Tongue (tissue), 2 donors: ENCODE data around the gene KDM4D. TPM values are rescaled to one million over a fixed set of nuclear protein-coding genes. Genes with fewer than 3 reads are reported as not detected.
A peak's percentile ranks its signal among the peaks of the same experiment; 100 is the strongest.
"Not testable (repeated sequence)": the region's sequence is repeated elsewhere in the genome, so short reads cannot be mapped to it uniquely, and the experiment has no call there.

Experiments
- DNase-seq: peaks from one replicate; pipeline ENCODE4 v3.0.0-alpha.2; 2015
- total RNA-seq: library from RNA; depleted of rRNA; stranded (reverse); fragments of >200 nt; gene quantifications from one replicate; pipeline ENCODE4 v1.2.3, GENCODE V29; 2014

Gene KDM4D
- total RNA-seq, 1 donor from 2014 or later = 0.62 TPM

- peak; percentile 54 for DNase-seq
These were observed 15.3 kb upstream of the KDM4D start for GRCh38 chr11:94958121-94958696.

GRCh38 chr11:94959179-94959578, 14.3 kb upstream of the KDM4D start:
- DNase-seq = no peak

DNA sequence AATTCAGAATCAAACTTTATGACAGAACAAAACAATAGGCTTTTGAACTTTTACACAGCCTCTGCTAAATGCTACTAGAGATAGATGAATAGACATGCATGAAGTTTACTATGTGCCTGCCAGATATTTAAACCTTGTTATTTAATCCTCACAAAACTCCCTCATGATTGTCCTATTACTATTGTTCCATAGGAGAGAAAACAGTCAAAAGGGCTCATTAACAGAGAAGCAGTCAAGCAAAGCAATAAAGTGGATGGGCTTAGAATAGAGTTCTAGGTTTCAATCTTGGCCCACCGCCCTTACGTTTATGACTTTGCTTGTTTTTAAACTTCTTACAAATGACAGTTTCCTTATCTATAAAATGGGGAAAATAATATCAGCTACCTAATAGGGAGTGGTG, 13.0 kb upstream of the KDM4D start:
- DNase-seq = no peak

DNA sequence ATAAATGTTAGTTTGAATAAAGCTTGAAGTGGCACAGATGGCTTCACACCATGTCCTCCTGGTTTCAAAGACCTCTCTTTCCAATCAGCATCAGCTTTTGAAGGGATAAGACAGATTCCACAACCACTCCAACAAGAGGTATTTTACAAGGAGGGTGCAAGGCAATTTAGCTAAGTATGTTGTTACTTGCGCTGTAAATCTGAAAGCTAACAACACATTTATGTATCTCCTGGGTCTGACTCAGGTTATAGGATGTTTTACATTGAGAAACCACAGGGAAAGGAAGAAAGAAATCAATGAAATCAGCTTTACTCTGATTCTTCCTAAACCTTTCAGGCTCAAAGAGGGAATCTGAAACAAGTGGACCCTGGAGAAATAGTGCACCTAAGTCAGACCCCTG, 12.3 kb upstream of the KDM4D start:
- DNase-seq = no peak

GRCh38 chr11:94964934-94965333, 8.6 kb upstream of the KDM4D start:
- DNase-seq = no peak

DNA sequence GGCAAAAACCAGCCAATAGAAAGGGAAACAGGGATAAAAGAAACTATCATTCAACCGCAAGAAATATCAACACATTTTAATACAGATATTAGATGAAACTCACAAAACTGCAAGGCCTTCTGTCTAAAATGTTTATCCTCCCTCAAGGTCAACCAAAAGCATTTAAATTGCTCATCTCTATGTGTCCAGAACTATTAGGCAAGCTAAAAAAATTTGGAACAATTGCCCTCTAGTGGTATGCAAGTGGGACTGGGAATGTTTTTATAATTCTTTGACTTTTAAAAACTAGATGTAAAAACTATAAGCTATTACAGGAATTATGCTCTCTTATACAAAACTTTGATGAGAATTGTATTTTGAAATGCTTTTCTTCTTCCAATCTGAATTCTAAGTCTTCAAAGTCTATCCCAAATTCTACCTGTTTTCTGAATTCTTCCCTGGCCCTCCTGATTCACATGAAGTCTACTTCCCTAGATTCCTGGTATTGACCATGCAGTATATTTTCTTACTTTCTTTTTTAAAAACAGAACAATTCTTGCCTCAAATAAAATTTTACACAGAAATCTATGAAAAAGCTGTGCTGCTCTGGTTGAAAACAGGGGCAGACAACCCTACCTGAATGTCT, 5.1 kb upstream of the KDM4D start:
- DNase-seq = peak; percentile 37

- no peak for DNase-seq
These were observed 810 bp upstream of the KDM4D start for GRCh38 chr11:94972700-94973098.

DNA sequence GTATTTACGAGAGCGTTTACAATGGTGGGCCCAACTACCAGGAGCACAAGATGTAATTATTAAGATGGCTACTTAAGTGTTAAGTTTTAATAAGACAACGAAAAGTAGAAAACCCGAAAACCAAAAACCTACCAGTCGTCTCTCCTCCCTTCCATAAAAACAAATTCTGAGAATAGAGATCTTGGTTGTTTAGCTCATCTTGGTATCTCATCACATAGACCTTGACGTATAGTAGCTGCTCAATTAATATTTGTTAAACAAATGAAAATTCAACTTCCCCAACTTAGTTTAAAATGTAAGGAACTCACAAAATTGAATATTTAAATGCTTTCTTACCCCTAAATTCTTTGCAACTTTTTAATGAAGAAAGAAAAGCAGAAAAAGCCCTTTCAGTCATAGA, 669 bp downstream of the KDM4D start:
- DNase-seq = peak; percentile 2

DNA sequence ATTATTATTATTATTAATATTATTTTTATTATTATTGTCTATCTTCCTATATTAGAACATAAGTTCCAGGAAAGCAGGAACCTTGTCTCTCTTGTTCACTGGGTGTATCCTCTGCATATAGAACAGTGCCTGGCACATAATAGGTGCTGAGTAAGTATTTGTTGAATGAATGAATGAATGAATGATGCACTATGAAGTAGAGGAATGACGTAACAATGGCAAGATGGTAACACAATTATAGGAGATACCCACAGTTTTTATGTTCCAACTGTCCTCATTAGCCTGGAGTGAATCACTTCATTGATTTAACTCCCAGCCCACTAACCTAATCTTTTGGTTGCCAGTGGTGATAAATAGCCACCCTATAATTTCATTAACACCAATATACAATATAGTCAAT, 2.1 kb downstream of the KDM4D start:
- DNase-seq = no peak

DNA sequence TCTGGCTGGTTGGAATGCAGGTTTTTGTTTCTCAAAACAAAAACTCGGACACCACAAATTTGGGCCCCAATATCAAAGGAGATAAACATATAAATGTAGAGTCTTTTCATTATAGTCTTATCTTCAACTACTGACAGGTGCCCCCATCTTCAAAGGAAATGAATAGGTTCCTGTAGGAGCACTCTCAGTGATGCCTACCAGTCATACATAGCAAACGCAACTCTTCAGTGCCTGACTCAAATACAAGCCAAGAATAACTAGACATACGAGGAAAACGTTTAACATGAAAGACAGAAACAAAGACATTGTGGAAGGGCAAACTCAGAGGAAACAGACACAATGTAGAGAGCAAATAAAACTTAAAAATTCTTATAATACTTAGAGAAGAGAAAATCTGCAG, 13.9 kb downstream of the KDM4D start:
- DNase-seq = no peak

DNA sequence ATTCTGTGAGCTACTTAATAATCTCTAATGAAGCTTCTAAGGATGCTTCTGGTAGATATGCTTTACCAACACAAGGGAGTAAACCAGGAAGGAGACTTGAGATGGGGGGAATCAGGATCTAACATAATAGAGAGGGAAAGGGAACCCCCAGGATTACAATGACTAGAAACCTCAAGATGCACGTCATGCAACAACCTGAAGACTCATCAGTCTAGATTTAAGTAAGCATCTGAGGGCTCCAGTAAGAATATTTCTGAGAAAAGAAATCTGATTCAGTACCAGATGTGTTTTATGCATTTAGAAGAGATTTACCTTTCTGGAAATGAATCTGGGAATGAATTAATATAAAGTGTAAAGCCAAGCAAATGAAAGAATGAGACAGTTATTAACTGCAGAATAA, 15.2 kb downstream of the KDM4D start:
- no peak for DNase-seq

DNA sequence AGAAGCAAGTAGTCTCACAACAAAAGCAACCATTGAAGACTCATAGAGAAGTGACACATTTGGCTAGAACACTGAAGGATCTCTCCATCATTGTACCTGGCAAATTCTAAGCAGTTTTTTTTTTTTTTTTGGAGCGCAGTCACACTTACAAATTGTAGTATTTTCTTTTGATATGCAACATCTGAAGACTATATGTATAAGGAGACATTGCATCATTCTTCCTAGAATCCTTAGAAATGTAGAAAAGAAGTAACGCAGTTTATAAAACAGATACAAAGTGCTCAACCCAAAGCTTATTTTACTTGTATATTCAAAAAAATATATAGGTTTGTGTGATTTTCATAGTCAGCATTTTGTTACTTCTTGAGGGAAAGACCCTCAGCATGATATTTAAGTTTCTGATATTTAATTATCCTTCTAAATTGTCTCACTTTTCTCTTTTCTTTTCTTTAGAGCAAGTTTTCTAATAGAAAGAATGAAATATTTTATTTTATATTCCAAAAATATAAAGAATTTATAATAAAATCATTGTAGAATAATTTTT, 20.0 kb downstream of the KDM4D start:
- DNase-seq = no peak

GRCh38 chr11:94997437-94997836, 23.9 kb downstream of the KDM4D start:
- no peak for DNase-seq

- no peak for DNase-seq
These were observed 24.8 kb downstream of the KDM4D start for GRCh38 chr11:94998285-94998684.

- no peak for DNase-seq
These were observed 30.2 kb downstream of the KDM4D start for GRCh38 chr11:95003716-95004115.

DNA sequence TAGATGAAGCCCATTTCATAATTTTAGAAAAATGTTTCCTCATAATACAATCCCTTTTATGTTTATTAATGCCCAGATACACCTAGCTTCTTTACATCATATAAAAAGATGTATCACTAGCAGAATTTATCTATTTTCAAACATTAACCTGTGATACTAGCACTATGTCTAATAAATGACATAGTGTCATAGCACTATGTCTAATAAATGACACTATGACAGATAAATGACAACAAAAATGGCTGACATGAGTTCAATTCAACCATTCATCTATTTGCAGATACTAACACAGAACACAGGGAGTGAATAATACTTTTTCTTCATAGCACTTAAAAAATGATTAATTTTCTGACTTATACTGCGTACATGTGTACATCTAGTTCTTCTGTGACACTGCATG, 32.1 kb downstream of the KDM4D start:
- DNase-seq = no peak

DNA sequence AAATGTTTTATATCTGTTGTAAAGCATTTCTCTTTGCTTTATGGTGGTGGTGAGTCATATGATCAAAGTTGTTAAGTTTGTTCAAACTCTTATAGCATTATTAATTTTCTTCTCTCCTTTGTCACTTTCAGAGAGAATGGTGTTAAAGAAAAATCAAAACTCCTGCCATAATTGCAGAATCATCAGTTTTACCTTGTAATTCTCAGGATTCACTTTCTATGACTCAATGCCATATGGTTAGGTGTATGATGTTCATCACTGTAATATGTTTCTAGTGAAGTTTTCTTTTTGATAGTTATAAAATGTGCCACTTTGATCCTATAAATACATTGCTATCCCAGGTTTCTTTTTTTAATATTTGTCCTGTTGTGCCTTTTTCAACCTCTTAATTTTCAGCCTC, 37.9 kb downstream of the KDM4D start:
- DNase-seq = no peak

GRCh38 chr11:95014184-95014821, 40.8 kb downstream of the KDM4D start:
- DNase-seq = no peak

DNA sequence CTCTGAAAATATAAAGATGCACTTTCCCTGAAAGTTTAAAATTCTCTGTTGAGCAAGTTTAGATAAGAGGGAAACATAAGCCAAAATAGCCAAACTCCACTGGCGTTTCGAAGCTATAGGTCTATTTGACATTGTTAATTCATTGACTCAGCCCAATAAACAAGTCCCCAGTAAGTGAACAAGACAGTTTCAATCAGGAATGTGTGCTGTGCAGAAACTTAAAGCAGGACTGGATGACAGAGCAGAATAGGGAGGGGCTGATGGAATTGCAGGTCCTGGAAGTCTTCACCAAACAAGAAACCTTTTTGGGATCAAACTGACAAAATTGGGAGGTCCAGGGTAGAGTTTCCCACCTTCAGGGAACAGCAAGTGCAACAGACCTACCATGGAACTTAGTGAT, 42.6 kb downstream of the KDM4D start:
- DNase-seq = no peak

GRCh38 chr11:95021468-95021867, 48.0 kb downstream of the KDM4D start:
- DNase-seq = not testable (repeated sequence)

- no peak for DNase-seq
These were observed 51.4 kb downstream of the KDM4D start, which contains the start of gene KDM4E for GRCh38 chr11:95024958-95025357. Gene KDM4E, plus strand, starts transcription at chr11:95025258. Its CDS starts 300 bp downstream, at chr11:95025558.

GRCh38 chr11:95025594-95025993, 52.1 kb downstream of the KDM4D start:
- DNase-seq = not testable (repeated sequence)

GRCh38 chr11:95028357-95028756, 54.8 kb downstream of the KDM4D start:
- DNase-seq = no peak

DNA sequence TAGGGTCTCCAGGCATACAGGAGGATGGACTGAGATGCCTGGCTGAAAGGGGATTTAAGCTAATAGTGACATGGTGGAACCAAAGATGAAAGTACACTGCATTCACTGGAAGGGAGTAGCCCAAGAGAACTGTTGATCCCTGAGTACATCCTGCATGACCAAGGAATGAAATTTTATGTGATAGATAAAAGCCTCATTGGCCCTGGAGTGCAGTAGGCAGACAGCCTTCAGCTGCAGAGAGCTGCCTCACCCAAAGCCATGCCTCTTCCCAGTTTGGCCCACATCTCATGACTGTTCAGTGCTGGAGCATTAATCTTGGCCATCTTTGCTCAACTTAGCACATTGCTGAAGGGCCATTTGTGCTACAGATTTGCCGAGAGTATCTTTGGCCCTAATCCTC, 59.5 kb downstream of the KDM4D start:
- DNase-seq = no peak
